IPS-18c (cell line): ENCODE data around the gene ACTL7A.
"Not testable (repeated sequence)": the region's sequence is repeated elsewhere in the genome, so short reads cannot be mapped to it uniquely, and the experiment has no call there.

Experiments used
- H3K4me3 ChIP-seq: 2 replicates; pipeline ENCODE4 v1.7.0; 2013; ENCODE audit warnings: low read depth, mild to moderate bottlenecking, low read length, moderate library complexity; ENCODE audit not compliant: insufficient read depth
- H3K9me3 ChIP-seq: one replicate; pipeline ENCODE4 v1.6.1; 2013; ENCODE audit warnings: mild to moderate bottlenecking, low read length, moderate library complexity; ENCODE audit not compliant: control insufficient read depth, insufficient read depth

The ACTL7A gene

GRCh38 chr9:108864446-108864845 lies 2.4 kb downstream of the ACTL7A start:
- peaks cover 2% of the 10 kb centered on the region for H3K9me3 ChIP-seq
- no peak overlapping the region for H3K4me3 ChIP-seq

- peaks cover 2% of the 10 kb centered on the region for H3K9me3 ChIP-seq
- H3K4me3 ChIP-seq, result no peak overlapping the region
Measured at GRCh38 chr9:108865037-108865436, 3.0 kb downstream of the ACTL7A start.

GRCh38 chr9:108866001-108866420 lies 3.9 kb downstream of the ACTL7A start:
- peaks cover 2% of the 10 kb centered on the region for H3K9me3 ChIP-seq

GRCh38 chr9:108867116-108867515 lies 5.0 kb downstream of the ACTL7A start:
- H3K9me3 ChIP-seq, result peaks cover 2% of the 10 kb centered on the region
- H3K4me3 ChIP-seq, result no peak overlapping the region

More at GRCh38 chr9:108866001-108866420, 3.9 kb downstream of the ACTL7A start:
- no peak overlapping the region for H3K4me3 ChIP-seq

GRCh38 chr9:108867829-108868228 lies 5.8 kb downstream of the ACTL7A start:
- no peaks in the 10 kb centered on the region for H3K9me3 ChIP-seq
- H3K4me3 ChIP-seq, result no peak overlapping the region

- Histone ChIP-seq H3K4me3 (no peak overlapping the region), H3K9me3 (no peaks in the 10 kb centered on the region)
Measured at GRCh38 chr9:108869092-108869725, 7.1 kb downstream of the ACTL7A start.

GRCh38 chr9:108874058-108874788 lies 12.2 kb downstream of the ACTL7A start:
- Histone ChIP-seq H3K9me3 (no peaks in the 10 kb centered on the region), H3K4me3 (no peak overlapping the region)

GRCh38 chr9:108876425-108876824 lies 14.4 kb downstream of the ACTL7A start:
- Histone ChIP-seq H3K9me3 (no peaks in the 10 kb centered on the region), H3K4me3 (no peak overlapping the region)

GRCh38 chr9:108877524-108877923 lies 15.5 kb downstream of the ACTL7A start:
- no peaks in the 10 kb centered on the region for H3K9me3 ChIP-seq
- no peak overlapping the region for H3K4me3 ChIP-seq

GRCh38 chr9:108880738-108881316 lies 18.8 kb downstream of the ACTL7A start:
- H3K4me3 ChIP-seq, result no peak overlapping the region
- H3K9me3 ChIP-seq, result no peaks in the 10 kb centered on the region

GRCh38 chr9:108882052-108882888 lies 20.2 kb downstream of the ACTL7A start:
- no peak overlapping the region for H3K4me3 ChIP-seq

GRCh38 chr9:108883085-108883484 lies 21.0 kb downstream of the ACTL7A start:
- Histone ChIP-seq H3K4me3 (no peak overlapping the region), H3K9me3 (no peaks in the 10 kb centered on the region)

More at GRCh38 chr9:108882052-108882888, 20.2 kb downstream of the ACTL7A start:
- no peaks in the 10 kb centered on the region for H3K9me3 ChIP-seq

GRCh38 chr9:108884701-108885100 lies 22.6 kb downstream of the ACTL7A start:
- Histone ChIP-seq H3K9me3 (no peaks in the 10 kb centered on the region), H3K4me3 (no peak overlapping the region)

GRCh38 chr9:108885643-108886348 lies 23.7 kb downstream of the ACTL7A start:
- H3K9me3 ChIP-seq, result no peaks in the 10 kb centered on the region
- H3K4me3 ChIP-seq, result no peak overlapping the region

- not testable (repeated sequence) for H3K4me3 ChIP-seq, H3K9me3 ChIP-seq
Measured at GRCh38 chr9:108886594-108887271, 24.7 kb downstream of the ACTL7A start.

- Histone ChIP-seq H3K4me3 (no peak overlapping the region), H3K9me3 (no peaks in the 10 kb centered on the region)
Measured at GRCh38 chr9:108889649-108890067, 27.6 kb downstream of the ACTL7A start.
